ENCODE data around the gene CEP63. TPM values are rescaled to one million over a fixed set of nuclear protein-coding genes. Genes with fewer than 3 reads are reported as not detected.

CEP63 gene
- total and polyA plus RNA-seq, 9 of the 15 experiments (the other 6 are each of a cell fraction or from before 2014, with no cell fraction given): 5.1 to 17.8 (median 10.6) TPM

- TF ChIP-seq HIVEP1 (CRISPR knock-in tag; IDR thresholded peaks at IDR 0.05): 0 out of 2 replicates have a peak, but pooled peaks have one; percentile 78
- peak; percentile 78 for TF ChIP-seq EP300 (IDR thresholded peaks at IDR 0.05; ENCODE audit: low read length)
- TF ChIP-seq MTA1 (IDR thresholded peaks at IDR 0.05; ENCODE audit: borderline replicate concordance): peak; percentile 44; the same call in 1 of the 2 replicates
- no peak for TF ChIP-seq EGR1 (conservative IDR thresholded peaks at IDR 0.05)
- peak; percentile 96 for TF ChIP-seq SMAD3 (CRISPR knock-in tag; conservative IDR thresholded peaks at IDR 0.05)
- TF ChIP-seq SREBF1 (IDR thresholded peaks at IDR 0.05; ENCODE audit: borderline replicate concordance, low read depth, low read length): no peak
- TF ChIP-seq OTX1 (CRISPR knock-in tag; IDR thresholded peaks at IDR 0.05): peak; percentile 49; the same call in 1 of the 2 replicates
- peak; percentile 40; the same call in 1 of the 2 replicates for TF ChIP-seq MECOM (CRISPR knock-in tag; IDR thresholded peaks at IDR 0.05)
- TF ChIP-seq STAT5A (IDR thresholded peaks at IDR 0.05; ENCODE audit: borderline replicate concordance, low read length): peak; percentile 70
- 0 out of 2 replicates have a peak, but pooled peaks have one; percentile 61 for TF ChIP-seq ZNF444 (CRISPR knock-in tag; IDR thresholded peaks at IDR 0.05)
- peak; percentile 81 for TF ChIP-seq PKNOX1 (IDR thresholded peaks at IDR 0.05)
- peak in 1 of 2 experiments; percentile 77; a peak in 2 of 4 replicates for TF ChIP-seq ZMIZ1 (IDR thresholded peaks at IDR 0.05; ENCODE audit: low read depth in 2 of 2, low read length in 2 of 2)
- no peak for TF ChIP-seq ZNF124 (CRISPR knock-in tag; IDR thresholded peaks at IDR 0.05)
- no peak for TF ChIP-seq FOXJ3 (CRISPR knock-in tag; IDR thresholded peaks at IDR 0.05)
- peak; percentile 51; the same call in 1 of the 2 replicates for TF ChIP-seq HMBOX1 (IDR thresholded peaks at IDR 0.05)
- TF ChIP-seq ZNF354B (CRISPR knock-in tag; IDR thresholded peaks at IDR 0.05): peak; percentile 79
- no peak for TF ChIP-seq JUND (IDR thresholded peaks at IDR 0.05; ENCODE audit: borderline replicate concordance, low read depth, low read length)
- peak; percentile 70; the same call in 2 of the 3 replicates for TF ChIP-seq JUND (tag; IDR thresholded peaks at IDR 0.05; ENCODE audit: borderline replicate concordance, low read depth, low read length)
- TF ChIP-seq ZNF586 (CRISPR knock-in tag; conservative IDR thresholded peaks at IDR 0.05): 0 out of 2 replicates have a peak, but pooled peaks have one; percentile 73
- TF ChIP-seq HSF4 (CRISPR knock-in tag; IDR thresholded peaks at IDR 0.05; ENCODE audit: borderline replicate concordance): peak; percentile 95
- peak; percentile 38; the same call in 1 of the 2 replicates for TF ChIP-seq STAT5B (CRISPR knock-in tag; IDR thresholded peaks at IDR 0.05)
- TF ChIP-seq POLR2G (IDR thresholded peaks at IDR 0.05; ENCODE audit: low read depth, low read length): no peak
- no peak for TF ChIP-seq HNRNPH1 (optimal IDR thresholded peaks at IDR 0.05; ENCODE audit: low read depth, low read length)
- peak; percentile 81 for TF ChIP-seq DPF2 (IDR thresholded peaks at IDR 0.05)
- peak; percentile 82 for TF ChIP-seq PTRF (tag; IDR thresholded peaks at IDR 0.05)
- peak; percentile 96 for TF ChIP-seq ZNF766 (CRISPR knock-in tag; conservative IDR thresholded peaks at IDR 0.05)
These were observed 10.7 kb downstream of the CEP63 start (continued) for GRCh38 chr3:134496471-134497071.
